OCI-LY1 (cell line): ENCODE measurements around the gene CLCN7.

ENCODE experiments used
- EZH2 ChIP-seq: fragments of 200-600 bp; sonication (generic), shearing (Covaris generic); IDR thresholded peaks from 2 replicates; pipeline ENCODE4 v1.8.0; 2017; ENCODE audit warnings: borderline replicate concordance, mixed run types, mild to moderate bottlenecking, antibody characterized with exemption, low read length, moderate library complexity, mixed read lengths
- TF ChIP-seq, protein P1 (sequence below): fragments of 200-600 bp; sonication (generic), shearing (Covaris generic); IDR thresholded peaks from 2 replicates; pipeline ENCODE4 v1.5.1; 2017; ENCODE audit warnings: mild to moderate bottlenecking, antibody characterized with exemption, low read length, moderate library complexity, mixed read lengths

DNA sequence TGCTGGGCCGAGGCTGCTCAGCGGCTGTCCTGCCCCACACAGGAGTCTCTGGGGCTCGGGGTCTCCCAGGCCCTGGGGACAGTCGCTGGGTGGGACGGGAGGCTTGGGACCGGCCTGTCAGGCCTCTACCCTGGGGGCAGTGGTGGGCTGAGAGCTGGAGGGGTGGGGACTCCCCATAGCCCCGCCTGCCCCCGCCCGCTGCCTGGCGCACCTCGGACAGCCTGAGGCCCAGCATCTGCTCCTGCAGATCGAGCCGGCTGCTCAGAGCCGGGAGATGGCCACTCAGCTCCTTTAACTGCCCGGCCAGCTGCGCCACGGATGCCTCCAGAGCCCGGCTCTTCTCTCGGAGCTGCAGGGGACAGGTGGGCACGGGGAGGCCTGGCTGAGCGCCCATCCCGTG lies 37.2 kb downstream of the CLCN7 start:
- TF ChIP-seq, protein P1, sequence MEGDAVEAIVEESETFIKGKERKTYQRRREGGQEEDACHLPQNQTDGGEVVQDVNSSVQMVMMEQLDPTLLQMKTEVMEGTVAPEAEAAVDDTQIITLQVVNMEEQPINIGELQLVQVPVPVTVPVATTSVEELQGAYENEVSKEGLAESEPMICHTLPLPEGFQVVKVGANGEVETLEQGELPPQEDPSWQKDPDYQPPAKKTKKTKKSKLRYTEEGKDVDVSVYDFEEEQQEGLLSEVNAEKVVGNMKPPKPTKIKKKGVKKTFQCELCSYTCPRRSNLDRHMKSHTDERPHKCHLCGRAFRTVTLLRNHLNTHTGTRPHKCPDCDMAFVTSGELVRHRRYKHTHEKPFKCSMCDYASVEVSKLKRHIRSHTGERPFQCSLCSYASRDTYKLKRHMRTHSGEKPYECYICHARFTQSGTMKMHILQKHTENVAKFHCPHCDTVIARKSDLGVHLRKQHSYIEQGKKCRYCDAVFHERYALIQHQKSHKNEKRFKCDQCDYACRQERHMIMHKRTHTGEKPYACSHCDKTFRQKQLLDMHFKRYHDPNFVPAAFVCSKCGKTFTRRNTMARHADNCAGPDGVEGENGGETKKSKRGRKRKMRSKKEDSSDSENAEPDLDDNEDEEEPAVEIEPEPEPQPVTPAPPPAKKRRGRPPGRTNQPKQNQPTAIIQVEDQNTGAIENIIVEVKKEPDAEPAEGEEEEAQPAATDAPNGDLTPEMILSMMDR = no peak
- TF ChIP-seq EZH2 = no peak
